GM21528 (cell line): Measurements from ENCODE around the gene EXOSC10.
"Not testable (repeated sequence)": the region's sequence is repeated elsewhere in the genome, so short reads cannot be mapped to it uniquely, and the experiment has no call there.

ENCODE experiments used
- ATAC-seq: cut with Tn5 transposase; IDR thresholded peaks from one replicate; pipeline ENCODE4 v1.9.1; 2021; ENCODE audit warnings: mild to moderate bottlenecking, moderate library complexity; ENCODE audit not compliant: unreplicated experiment, low FRiP score

The EXOSC10 gene

DNA sequence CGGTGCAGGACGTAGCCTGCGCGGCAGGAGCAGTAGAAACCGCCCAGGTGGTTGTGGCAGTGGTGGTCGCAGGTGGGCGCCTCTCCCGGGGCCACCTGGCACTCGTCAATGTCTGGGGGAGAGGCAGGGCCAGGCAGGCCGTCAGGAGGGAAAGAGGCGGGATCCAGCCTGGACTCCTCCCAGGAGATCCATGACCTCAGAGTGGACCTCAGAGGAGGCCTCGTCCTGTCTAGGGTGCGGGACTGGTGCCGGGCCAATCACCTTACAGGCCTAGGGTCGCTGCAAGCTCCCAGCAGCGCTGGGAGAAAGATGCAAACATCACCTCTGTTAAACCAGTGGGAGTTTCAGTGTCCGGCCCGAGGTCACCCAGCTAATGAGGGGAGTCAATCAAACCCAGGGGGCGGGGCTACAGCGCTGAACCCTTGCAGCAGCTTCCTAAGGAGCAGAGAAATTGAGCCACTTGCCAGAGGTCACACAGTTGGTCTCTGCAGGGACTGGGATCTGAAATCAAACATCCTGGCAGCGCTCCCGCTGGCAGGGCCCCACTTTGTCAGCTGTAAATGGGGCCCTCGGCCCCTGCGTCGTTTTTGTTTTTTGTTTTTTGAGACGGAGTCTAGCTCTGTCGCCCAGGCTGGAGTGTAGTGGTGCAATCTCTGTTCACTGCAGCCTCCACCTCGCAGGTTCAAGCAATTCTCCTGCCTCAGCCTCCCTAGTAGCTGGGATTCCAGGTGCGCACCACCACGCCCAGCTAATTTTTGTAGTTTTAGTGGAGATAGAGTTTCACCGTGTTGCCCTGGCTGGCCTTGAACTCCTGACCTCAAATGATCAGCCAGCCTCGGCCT is 54.0 kb downstream of the EXOSC10 start:
- no peak for ATAC-seq

DNA sequence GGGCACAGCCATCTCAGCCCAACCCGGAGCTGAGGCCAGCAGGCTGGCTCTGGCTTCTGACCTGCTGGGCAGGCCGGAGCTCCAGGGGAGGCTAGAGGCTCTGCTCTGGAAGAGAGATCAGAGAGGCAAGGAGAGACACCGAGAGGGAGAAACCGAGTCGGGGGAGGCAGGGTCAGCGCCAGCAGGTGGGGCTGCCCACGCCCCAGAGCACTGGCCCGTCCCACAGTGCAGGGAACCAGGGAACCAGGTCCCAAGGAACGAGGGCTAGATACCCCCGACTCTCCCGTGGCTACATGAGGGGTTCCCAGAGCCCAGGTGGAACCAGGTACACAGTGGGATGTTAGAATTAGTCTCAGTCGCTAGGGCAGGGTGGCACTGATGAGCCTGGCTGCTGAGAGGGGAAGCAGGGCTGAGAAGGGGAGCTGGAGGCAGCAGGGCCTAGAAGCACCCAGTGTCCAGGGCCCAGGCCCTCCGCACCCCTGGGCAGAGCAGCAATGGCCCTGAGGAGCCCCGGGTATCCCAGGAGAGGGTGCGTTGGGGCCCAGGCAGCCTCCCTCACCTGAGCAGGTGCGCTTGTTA is 54.7 kb downstream of the EXOSC10 start:
- no peak for ATAC-seq

DNA sequence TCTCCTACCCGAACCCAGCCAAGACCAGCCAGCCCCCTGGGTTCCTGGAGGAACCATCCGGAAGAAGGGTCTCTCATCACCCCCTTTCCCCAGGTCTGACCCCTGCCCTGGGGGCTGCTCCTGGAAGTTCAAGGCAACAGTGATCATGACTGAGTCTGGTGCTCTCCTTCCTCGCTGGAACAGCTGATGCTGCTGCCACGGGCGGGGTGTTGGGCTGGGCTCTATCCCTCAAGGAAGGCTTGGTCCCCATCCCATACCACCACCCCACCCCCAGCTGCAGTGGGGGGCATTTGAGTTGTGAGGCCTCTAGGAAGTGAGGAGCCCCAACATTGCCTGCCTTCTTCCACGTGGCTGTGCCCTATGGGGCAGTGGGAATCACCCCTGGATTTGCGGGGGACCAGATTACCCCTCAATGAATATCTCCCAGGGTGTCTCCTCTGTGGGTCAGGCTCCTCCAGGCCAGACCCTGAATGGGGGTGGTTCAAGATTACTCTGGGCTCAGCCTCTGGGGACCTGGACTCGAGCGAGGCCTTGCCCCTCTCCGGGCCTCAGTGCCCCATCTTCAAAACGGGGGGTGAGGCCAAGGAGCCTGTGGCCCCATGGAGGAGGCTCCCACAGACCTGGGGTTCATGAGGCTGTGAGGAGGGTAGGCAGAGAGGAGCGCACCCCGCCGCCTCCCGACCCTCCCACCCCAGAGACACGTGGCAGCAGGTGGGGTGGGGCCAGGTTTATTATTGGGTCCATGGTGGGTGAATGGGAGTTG is 55.4 kb downstream of the EXOSC10 start:
- no peak for ATAC-seq

DNA sequence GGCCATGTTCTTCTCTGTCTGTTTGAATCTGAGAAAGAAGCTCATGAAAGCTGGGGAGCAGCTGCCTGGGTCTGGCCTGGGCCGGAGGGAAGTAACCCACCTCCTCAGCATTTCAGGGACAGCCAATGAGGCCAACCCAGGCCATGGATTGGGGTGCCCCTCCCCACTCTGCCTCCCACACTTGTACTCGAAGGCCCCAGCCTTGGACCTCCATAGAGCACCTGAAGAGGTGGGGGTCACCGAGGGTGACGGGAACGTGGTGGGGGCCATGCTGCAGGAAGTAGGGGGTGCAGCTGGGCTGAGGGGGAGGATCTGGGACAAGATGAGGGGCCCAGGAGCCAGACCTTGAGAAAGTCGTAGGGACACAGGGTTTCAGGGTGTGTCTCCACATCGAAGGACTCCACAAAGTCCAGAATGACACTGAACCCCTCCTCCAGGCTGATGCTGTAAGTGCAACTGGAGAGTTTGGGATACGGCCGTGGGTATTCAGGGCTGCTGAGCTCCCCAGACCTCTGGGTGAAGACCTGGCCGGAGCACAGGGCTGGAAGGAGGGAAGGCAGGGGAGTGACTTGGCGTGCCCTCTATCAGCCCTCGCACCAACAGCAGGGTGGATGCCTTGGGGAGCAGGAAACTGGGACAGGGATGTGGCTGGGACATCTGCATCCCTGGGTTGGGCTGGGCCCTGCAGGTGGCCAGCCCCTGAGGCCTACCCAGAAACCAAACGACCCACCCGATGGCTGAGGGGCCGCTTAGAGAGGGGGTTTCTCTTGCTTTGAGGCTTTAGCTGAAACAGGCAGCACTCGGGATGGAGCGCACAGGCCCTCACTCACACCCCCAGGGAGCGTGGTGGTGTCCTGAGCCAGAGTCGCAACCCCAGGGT is 56.4 kb downstream of the EXOSC10 start:
- ATAC-seq = no peak

DNA sequence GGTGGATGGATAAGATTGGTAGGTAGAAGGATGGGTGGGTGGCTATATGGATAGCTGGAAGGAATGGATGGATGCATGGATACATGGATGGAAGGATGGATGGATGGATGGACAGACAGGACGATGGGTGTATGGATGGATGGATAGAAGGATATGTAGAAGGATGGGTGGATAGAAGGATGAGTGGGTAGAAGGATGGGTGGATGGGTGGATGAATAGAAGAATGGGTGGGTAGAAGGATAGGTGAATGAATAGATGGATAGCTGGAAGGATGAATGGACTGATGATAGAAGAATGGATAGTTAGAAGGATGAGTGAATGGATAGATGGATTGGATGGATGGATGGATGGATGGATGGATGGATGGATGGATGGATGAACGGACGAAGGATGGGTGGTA is 57.6 kb downstream of the EXOSC10 start:
- no peak for ATAC-seq

DNA sequence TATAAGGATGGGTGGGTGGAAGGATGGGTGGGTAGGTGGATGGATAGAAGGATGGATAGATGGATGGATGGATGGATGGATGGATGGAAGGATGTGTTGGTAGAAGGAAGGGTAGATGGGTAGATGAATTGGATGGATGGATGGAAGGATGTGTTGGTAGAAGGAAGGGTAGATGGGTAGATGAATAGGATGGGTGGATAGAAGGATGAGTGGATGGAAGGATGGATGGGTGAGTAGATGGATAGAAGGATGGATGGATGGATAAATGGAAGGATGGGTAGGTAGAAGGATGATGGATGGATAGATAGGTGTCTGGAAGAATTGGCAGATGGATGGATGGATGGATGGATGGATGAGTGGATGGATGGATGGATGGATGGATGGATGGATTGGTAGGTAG is 58.6 kb downstream of the EXOSC10 start:
- ATAC-seq = no peak

DNA sequence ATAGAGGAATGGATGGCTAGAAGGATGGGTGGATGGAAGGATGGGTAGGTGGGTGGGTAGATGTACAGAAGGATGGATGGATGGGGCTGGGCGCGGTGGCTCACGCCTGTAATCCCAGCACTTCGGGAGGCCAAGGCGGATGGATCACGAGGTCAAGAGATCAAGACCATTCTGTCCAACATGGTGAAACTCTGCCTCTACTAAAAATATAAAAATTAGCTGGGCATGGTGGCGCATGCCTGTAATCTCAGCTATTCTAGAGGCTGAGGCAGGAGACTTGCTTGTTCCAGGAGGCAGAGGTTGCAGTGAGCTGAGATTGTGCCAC is 59.6 kb downstream of the EXOSC10 start:
- ATAC-seq = not testable (repeated sequence)

DNA sequence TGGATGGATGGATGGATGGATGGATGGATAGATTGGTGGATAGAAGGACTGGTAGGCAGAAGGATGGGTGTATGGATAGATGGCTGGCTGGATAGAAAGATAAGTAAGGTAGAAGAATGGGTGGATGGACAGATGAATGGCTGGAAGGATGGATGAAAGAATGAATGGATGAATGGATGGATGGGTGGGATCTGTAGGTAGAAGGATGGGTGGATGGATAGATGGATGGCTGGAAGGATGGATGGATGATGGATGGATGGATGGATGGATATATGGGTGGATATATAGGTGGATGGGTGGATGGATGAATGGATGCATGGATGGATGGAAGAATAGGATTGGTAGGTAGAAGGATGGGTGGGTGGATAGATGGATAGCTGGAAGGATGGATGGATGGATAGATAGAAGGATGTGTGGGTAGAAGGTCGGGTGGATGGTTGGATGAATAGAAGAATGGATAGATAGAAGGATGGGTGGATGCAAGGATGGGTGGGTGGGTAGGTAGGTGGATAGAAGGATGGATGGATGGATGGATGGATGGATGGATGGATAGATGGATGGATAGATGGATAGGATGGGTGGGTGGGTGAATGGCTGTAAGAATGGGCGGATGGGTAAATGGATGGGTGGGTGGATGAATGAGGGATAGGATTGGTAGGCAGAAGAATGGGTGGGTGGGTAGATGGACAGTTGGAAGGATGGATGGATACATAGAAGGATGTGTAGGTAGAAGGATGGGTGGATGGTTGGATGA is 60.1 kb downstream of the EXOSC10 start:
- no peak for ATAC-seq

DNA sequence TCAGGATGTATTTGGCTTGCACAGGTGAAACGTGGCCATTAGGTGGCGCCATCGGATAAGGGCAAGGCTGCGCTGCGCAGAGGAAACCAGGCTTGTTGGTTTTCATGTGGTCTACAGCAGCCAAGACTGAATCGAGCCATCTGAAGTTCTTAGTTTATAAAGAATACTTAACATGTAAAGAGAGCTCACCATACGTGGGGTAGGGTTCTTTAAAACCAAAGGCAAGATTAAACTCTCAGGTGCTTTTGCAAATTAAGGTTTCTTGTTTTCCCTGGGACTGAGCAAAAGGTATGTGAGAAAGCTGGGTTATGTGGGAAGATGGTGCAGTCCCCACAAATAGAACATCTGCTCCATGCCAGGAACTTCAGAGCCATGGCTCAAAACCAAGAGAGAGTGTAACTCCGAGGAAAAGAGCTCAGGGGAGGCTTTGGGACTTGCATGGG is 61.9 kb downstream of the EXOSC10 start:
- no peak for ATAC-seq

DNA sequence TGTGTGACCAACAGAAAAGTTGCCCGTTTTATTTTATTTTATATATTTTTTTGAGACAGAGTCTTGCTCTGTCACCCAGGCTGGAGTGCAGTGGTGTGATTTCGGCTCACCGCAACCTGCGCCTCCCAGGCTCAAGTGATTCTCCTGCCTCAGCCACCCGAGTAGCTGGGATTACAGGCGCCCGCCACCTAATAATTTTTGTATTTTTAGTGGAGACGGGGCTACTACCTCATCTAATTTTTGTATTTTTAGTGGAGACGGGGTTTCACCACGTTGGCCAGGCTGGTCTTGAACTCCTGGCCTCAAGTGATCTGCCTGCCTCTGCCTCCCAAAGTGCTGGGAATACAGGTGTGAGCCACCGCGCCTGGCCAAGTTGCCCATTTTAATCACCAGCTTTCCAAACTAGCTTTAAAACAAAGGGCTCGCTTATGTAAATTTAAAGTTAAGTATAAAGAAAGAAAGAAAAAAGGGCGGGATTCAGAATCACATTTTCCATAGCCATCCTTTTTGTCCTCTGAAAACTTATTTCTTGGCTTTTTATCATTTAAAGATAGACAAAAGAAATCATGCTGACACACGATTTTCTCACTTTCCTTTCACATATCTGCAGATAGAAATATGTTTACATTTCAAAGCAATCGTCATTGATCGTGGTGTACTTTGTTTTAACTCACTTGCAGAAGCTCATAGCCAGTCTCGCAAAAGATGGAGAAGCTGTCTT is 62.5 kb downstream of the EXOSC10 start:
- ATAC-seq = not testable (repeated sequence)

DNA sequence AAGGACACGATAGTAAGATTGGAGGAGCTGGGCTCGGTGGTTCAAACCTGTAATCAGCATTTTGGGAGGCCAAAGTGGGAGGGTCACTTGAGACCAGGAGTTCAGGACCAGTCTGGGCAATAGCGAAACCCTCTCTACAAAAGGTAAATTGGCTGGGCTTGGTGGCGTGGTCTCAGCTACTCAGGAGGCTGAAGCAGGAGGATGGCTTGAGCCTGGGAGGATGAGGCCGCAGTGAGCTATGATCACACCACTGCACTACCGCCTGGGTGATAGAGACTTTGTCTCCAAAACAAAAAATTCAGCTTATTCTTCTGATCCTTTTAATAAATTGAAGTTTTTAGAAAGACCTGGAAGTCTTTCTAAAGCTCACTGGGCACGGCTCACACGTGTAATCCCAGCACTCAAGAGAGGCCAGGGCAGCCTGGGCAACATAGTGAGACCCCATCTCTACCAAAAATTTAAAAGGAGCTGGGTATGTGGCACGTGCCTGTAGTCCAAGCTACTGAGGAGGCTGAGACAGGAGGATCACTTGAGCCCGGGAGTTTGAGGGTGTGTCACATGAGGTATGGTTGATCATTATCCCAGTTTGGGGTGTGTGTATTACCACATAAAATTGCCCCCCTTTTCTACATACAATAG is 67.9 kb downstream of the EXOSC10 start:
- ATAC-seq = no peak

DNA sequence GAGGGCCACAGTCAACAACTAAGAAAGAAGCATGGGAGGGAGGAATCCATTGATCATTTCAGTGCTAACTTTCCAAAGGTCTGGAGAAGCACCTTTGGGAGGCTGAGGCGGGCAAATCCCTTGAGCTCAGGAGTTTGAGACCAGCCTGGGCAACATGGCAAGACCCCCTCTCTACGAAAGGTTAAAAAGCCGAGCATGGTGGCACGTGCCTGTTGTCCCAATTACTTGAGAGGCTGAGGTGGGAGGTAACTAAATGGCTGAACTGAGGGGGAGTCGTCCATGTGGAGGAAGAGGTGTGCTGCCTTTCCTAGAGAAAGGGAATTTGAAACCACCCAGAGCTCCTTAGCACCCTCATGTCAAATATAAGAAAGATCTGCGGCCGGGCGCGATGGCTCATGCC is 68.8 kb downstream of the EXOSC10 start:
- ATAC-seq = no peak

DNA sequence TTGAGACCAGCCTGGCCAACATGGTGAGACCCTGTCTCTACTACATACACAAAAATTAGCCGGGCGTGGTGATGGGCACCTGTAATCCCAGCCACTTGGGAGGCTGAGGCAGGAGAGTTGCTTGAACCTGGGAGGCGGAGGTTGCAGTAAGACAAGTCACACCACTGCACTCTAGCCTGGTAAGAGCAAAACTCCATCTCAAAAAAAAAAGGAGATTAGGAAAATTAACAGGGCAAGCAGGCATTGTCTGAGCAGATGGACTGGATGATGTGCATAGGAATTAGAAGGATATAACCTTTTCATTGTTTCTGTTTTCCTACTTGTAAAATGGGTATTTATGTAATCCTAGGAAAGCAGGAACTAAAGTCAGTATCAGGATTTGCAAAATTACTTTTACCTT is 71.7 kb downstream of the EXOSC10 start:
- no peak for ATAC-seq

DNA sequence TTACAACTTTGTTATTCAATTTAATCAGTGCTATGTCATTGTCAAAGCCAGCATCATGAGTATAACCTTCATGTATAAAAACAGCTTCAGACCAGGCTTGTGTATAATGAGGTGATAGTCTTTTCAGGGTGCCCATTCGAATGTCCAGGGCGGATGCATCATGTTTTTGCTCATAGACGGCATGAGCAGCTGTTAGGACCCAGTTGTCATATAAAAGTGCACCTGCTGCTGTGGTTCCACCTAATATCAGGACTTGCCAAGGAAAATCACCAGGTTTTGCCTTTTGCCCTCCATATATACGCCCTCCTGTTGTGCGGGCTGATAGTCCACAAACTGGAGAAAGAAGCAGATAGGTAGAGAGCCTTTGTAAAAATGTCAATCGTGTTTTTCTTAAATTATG is 72.4 kb downstream of the EXOSC10 start:
- ATAC-seq = no peak

DNA sequence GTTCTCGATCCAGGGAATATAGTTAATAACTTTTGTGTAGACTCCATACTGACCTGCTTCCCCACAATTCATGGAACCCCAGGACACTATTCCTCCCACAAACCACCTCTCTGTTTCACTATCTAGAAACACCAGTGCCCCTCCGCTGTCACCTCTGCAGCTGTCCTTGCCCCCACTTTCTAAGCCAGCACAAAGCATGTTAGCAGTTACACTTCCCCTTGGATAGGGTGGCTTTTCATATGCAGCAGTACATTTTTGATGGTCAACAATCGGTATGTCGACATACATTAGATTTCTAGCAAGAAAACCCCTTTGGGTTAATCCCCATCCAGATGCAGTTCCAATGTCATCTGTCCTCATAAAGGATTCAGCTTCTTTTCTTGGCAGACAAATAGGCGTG is 72.8 kb downstream of the EXOSC10 start:
- ATAC-seq = no peak

DNA sequence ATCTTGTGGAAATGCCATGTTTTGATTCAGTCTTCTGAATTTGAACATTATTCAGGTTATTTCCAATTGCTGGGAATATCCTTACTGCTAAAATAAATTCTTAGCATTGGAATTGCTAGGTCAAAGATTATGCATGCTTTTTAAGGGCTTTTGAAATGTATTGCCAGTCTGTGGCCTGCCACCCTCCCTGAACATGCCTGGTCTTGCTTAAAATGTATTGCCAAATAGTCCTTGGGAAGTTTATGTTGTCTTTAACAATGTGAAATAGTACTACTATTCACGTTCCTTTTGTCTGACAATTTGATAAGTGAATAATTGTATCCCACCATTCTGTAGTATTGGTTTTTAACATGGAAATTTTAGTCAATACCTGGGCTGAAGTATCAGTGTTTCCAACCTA is 73.6 kb downstream of the EXOSC10 start:
- no peak for ATAC-seq

DNA sequence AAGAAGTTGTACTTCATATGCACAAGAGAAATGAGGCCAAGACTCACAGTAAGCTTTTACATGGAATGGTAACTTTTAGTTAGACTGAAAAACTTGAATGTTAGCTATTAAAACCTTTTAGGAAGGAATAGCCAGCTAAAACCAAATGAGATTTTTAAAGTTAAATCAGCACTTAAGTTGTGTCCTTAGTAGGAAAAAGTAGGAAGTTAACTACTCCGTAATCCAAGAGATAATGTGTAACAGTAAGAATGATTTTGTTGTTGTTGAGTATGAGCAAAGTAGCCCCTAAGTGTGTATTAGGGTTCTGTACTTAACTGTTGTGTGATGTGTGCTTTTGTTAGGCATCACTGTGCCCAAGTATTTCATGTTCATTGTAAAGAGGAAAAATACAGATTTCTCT is 74.1 kb downstream of the EXOSC10 start:
- ATAC-seq = no peak

DNA sequence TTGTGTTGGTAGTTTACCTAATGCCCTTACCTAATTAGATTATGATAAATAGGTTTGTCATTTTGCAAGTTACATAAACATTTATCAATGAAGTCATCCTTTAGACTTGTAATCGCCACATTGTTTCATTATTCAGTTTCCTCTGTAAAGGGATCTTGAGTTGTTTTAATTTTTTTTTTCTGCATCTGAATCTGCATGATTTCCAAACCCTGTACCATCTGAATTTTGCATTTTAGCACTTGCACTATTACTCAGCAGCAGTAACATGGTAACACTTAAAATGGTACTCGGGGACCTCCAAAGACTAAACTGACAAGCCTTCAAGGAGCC is 74.8 kb downstream of the EXOSC10 start:
- ATAC-seq = no peak
